GM21381 (cell line): ENCODE results near the gene RD3L.

Experiments
- ATAC-seq: cut with Tn5 transposase; IDR thresholded peaks from one replicate; pipeline ENCODE4 v1.9.1; 2021; ENCODE audit warnings: mild to moderate bottlenecking, moderate library complexity; ENCODE audit not compliant: unreplicated experiment

Gene RD3L

DNA sequence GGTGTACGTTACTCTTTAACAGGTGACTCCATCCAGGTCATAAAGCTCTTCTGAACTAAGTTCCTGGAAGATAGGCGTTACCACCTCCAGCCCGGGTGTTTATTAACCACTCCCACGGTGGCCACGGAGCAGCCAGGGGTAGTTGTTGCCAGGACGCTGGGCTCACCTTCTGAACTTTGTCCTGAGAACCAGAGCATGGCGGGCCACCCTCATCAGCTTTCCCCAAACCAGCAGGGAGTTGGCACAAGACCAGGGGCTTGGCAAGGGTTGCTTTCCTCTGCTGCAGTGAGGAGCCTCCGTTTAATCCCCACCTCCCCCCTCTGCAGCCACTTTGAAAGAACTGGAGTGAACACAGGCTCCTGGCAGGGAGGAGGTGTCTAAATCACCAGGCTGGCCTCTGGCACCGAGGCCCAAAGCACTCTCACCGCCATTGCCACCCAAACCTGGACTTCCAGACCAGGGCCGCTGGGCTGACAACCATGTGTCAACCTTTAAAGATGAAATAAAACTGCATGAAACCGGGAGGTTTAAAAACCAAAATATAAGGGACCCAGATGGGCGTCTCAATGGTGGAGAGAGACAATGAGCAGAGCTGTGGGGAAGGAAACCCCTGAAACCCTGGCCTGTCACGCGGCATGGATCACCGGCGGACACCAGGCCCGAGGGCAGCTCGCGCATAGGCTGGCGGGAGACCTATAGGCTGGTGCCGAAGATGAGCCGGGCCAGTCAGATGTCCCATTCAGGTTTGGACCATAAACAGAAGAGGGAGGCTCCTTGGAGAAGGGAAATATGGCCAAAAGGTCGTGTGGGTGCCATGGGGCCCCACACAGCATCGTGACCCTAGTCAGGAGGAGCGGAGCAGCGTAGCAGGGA is 45.0 kb downstream of the RD3L start:
- ATAC-seq: no peak

DNA sequence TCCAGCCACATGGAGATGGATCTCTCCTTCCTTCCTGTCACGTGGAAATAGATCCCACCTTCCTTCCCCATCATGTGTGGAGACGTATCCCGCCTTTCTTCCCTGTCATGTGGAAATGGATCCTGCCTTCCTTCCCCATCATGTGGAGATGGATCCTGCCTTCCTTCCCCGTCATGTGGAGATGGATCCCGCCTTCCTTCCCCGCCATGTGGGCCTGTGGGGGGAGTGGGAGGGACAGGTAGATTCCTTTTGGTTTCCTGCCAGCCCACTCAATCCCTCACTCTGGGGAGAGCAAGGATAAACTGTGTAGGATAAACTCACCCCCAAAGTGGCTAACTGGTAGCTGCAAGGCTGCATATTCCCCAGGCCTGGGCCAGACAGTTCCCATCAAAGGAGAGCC is 45.8 kb downstream of the RD3L start:
- ATAC-seq: no peak

GRCh38 chr14:103894723-103895059 is 47.6 kb downstream of the RD3L start:
- no peak for ATAC-seq

DNA sequence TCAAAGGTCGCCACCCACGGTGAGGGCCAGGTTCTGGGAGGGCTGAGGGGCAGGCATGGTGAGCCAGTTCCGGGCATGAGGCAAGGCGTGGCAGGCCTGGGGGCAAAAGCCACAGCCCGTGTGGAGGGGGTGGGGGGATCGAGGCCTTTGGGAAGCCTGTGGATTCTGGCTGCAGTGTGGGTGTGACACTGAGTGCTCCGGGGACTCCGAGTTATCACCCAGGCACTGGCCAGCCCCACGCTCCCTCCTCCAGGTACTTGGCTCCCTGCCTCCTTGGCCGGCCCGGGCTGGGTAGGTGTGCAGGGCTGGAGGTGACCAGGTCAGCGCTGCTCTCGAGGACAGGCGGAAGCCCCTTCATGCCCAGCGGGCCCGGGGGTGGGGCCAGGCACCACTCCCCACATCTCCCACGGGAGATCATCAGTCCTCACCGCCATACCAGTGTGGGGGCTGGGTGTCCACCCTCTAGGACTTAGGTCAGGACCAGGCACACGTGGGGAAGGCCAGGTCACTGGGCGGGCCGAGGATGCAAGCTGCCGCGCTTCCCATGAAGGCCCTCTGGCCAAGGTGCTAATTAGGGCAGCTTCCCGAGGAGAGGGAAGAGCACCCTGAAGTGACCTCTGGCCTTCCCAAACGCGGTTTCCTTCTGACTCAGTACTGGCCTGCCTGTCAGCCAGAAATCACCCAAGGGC is 48.2 kb downstream of the RD3L start:
- ATAC-seq: no peak

- no peak for ATAC-seq
Measured at GRCh38 chr14:103892247-103892646, 50.1 kb downstream of the RD3L start.

GRCh38 chr14:103891667-103892215 is 50.6 kb downstream of the RD3L start:
- ATAC-seq: no peak

- ATAC-seq: no peak
Measured at GRCh38 chr14:103890821-103891666, 51.3 kb downstream of the RD3L start.
